A673 (cell line): ENCODE data around the gene EMC1. TPM values are rescaled to one million over a fixed set of nuclear protein-coding genes. Genes with fewer than 3 reads are reported as not detected.
A peak's percentile ranks its signal among the peaks of the same experiment; 100 is the strongest.

Experiments
- BruUV-seq: library from RNA; stranded (reverse); fragments of 400-500 nt; replicated peaks from 2 replicates; lab custom pipeline; 2021; lab: Mats Ljungman, UMichigan
- CTCF ChIA-PET: fragments of 300-600 bp; sonication (Branson Sonifier 250); formaldehyde crosslinking; loops from one replicate; lab custom pipeline; 2022; ENCODE audit warnings: antibody characterized with exemption; lab: Charles Lee
- POLR2A ChIA-PET: fragments of 300-600 bp; sonication (Branson Sonifier 250); formaldehyde crosslinking; loops from one replicate; lab custom pipeline; 2022; ENCODE audit warnings: antibody characterized with exemption; ENCODE audit not compliant: low non-redundant PET; lab: Charles Lee
- DNase-seq: peaks from one replicate; pipeline ENCODE4 v3.0.0-alpha.2; 2015; ENCODE audit warnings: low spot score
- H3K27ac ChIP-seq: fragments of 200-600 bp; sonication (generic); 2 replicates; pipeline ENCODE4 v1.5.1; 2016; ENCODE audit warnings: mixed run types, low read depth, mild to moderate bottlenecking, mixed read lengths, antibody characterized with exemption, low read length; ENCODE audit not compliant: poor library complexity, severe bottlenecking
- H3K27me3 ChIP-seq: fragments of 200-600 bp; sonication (generic); replicated peaks from 2 replicates; pipeline ENCODE4 v1.6.1; 2017; ENCODE audit warnings: mixed run types, low read depth, mild to moderate bottlenecking, mixed read lengths, antibody characterized with exemption, low read length; ENCODE audit not compliant: insufficient read depth, poor library complexity
- H3K36me3 ChIP-seq: fragments of 200-600 bp; sonication (generic); 2 replicates; pipeline ENCODE4 v1.6.1; 2016; ENCODE audit warnings: mixed run types, mild to moderate bottlenecking, mixed read lengths, antibody characterized with exemption, low read length; ENCODE audit not compliant: insufficient read depth, poor library complexity, severe bottlenecking
- H3K4me1 ChIP-seq: fragments of 200-600 bp; sonication (generic); 2 replicates; pipeline ENCODE4 v1.6.1; 2017; ENCODE audit warnings: mixed run types, mild to moderate bottlenecking, mixed read lengths, antibody characterized with exemption, low read length; ENCODE audit not compliant: insufficient read depth, poor library complexity, severe bottlenecking
- H3K4me3 ChIP-seq: fragments of 200-600 bp; sonication (generic); 2 replicates; pipeline ENCODE4 v1.5.1; 2016; ENCODE audit warnings: low read depth, mixed run types, mild to moderate bottlenecking, mixed read lengths, low read length; ENCODE audit not compliant: poor library complexity, severe bottlenecking
- H3K9me3 ChIP-seq: fragments of 200-600 bp; sonication (generic); 2 replicates; pipeline ENCODE4 v1.6.1; 2016; ENCODE audit warnings: mixed run types, low read depth, mild to moderate bottlenecking, mixed read lengths, antibody characterized with exemption, low read length; ENCODE audit not compliant: poor library complexity, severe bottlenecking
- EZH2 ChIP-seq: fragments of 200-600 bp; sonication (generic); IDR thresholded peaks from 2 replicates; pipeline ENCODE4 v1.6.1; 2017; ENCODE audit warnings: borderline replicate concordance, low read depth, mild to moderate bottlenecking, mixed read lengths, antibody characterized with exemption, low read length; ENCODE audit not compliant: poor library complexity, severe bottlenecking
- intact Hi-C: fragments of 100-400 bp; cut with micrococcal nuclease; formaldehyde crosslinking; loops from one replicate; pipeline ENCODE4 v1.10.0; 2022; ENCODE audit not compliant: unreplicated experiment
- total RNA-seq: library from RNA; stranded (reverse); gene quantifications from 2 replicates; pipeline ENCODE4 v1.2.3, GENCODE V29; 2021
- TF ChIP-seq, protein P1 (sequence below): fragments of 300-800, 200-600 bp; sonication (generic); conservative IDR thresholded peaks from 2 replicates; pipeline ENCODE4 v1.5.1; 2017; ENCODE audit warnings: low read depth, mild to moderate bottlenecking, antibody characterized with exemption, low read length, moderate library complexity, mixed read lengths

EMC1 gene
- total RNA-seq, 1 experiment from 2014 or later = 84.3 TPM

DNA sequence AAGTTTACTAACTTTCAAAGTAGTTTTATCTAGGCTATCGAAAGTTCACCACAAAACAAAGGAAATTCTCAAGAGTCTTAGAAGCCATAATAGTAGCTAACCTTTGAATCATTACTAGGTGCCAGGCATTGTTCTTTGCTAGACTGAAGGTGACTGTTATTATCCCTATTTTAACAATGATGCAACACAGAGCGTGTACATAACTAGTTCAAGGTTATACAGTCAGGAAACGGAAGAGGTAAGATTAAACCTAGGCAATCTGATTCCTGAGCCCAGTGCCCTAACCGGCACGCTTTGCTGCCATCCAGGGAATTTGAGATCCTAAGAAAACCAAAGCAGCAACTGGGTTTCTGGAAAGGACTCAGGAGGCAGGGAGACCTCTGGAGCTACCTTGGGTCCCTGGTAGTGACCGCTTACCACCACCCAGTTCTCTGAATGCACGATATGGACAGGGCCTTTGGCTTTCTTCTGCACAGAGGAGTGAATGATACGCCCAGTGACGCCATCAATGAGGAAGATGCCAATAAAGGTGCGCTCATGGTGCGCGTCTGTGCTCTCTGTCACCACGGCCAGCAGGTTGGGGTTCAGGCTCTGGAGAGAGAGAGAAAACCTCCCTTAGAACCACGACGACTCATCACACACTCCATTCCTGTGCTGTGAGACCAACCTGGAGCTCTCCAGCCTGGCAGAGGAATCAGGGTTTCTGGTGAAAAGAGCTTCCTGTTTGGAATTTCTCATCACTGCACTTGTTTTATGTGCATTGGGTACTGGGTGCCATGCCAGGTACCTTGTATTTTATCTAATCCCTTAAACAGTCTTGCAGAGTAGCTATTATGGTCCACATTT is 28.1 kb downstream of the EMC1 start:
- no TSS peak for BruUV-seq
- TF ChIP-seq, protein P1, sequence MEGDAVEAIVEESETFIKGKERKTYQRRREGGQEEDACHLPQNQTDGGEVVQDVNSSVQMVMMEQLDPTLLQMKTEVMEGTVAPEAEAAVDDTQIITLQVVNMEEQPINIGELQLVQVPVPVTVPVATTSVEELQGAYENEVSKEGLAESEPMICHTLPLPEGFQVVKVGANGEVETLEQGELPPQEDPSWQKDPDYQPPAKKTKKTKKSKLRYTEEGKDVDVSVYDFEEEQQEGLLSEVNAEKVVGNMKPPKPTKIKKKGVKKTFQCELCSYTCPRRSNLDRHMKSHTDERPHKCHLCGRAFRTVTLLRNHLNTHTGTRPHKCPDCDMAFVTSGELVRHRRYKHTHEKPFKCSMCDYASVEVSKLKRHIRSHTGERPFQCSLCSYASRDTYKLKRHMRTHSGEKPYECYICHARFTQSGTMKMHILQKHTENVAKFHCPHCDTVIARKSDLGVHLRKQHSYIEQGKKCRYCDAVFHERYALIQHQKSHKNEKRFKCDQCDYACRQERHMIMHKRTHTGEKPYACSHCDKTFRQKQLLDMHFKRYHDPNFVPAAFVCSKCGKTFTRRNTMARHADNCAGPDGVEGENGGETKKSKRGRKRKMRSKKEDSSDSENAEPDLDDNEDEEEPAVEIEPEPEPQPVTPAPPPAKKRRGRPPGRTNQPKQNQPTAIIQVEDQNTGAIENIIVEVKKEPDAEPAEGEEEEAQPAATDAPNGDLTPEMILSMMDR = no peak
- TF ChIP-seq EZH2 = no peak

DNA sequence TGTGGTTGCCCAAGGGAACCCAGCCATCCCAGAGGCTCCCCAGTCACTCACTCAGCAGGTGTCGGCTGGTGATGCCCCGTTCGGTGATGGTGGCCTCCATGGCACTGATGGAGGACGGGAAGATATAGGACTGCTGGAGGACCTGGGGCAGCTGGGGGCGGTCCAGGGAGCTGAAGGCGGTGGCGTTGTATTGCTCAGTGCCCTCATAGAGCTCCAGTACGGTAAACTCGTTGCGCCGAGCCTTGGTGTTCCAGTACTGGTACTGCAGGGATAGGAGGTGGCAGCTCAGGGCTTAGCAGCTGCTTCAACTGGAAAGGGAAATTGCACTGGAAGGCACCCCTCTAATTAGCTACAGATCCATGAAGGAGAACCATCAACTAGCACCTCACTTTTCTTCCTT is 28.8 kb downstream of the EMC1 start:
- ChIA-PET CTCF (no interaction called here), POLR2A (no interaction called here)
- TF ChIP-seq EZH2 = no peak
- TF ChIP-seq, protein P1 = no peak
- no TSS peak for BruUV-seq
- DNase-seq = no peak
- H3K36me3 ChIP-seq = peaks cover 96% of the 10 kb centered on the region
- H3K4me3 ChIP-seq = no peak overlapping the region
- peaks cover 5% of the 10 kb centered on the region for H3K4me1 ChIP-seq
- H3K9me3 ChIP-seq = no peaks in the 10 kb centered on the region
- H3K27ac ChIP-seq = no peak overlapping the region
- intact Hi-C loops = no loop called here
- no peaks in the 10 kb centered on the region for H3K27me3 ChIP-seq

More for the DNA sequence above, 28.1 kb downstream of the EMC1 start:
- Histone ChIP-seq H3K4me3 (no peak overlapping the region), H3K36me3 (peaks cover 92% of the 10 kb centered on the region), H3K9me3 (no peaks in the 10 kb centered on the region), H3K27me3 (no peaks in the 10 kb centered on the region), H3K4me1 (peaks cover 5% of the 10 kb centered on the region), H3K27ac (no peak overlapping the region)
- intact Hi-C loops = no loop called here
- POLR2A ChIA-PET = no interaction called here
- no peak for DNase-seq
- CTCF ChIA-PET = no interaction called here

DNA sequence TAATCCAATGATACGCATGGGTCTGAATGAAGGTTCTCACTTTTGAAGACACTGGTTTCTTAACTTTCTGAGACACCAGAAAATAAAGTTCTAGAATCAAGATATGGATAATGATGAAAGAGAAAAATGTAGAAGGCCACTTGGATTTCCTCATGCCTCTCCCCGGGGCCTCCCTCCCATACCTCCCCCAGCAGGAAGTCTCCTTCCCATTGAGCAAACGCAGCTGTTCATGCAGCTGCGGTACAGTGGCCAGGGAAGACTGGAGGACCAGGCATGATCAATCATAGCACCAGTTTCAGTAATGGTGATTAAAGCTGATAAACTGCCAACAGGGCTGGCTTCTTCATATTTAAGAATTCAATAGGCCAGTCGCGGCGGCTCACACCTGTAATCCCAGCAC is 30.3 kb downstream of the EMC1 start:
- intact Hi-C loops = no loop called here
- TF ChIP-seq, protein P1 = no peak
- TF ChIP-seq EZH2 = no peak
- Histone ChIP-seq H3K36me3 (peaks cover 95% of the 10 kb centered on the region), H3K27me3 (no peaks in the 10 kb centered on the region), H3K9me3 (no peaks in the 10 kb centered on the region), H3K27ac (peak overlapping the region; percentile 37), H3K4me1 (peaks cover 5% of the 10 kb centered on the region), H3K4me3 (no peak overlapping the region)
- no TSS peak for BruUV-seq
- peak; percentile 35 for DNase-seq
- CTCF ChIA-PET = interaction anchor here (0.6 kb wide), 1 partner anchor 9 kb away, joined by 4 read pairs; no protein-coding TSS in a partner anchor
- POLR2A ChIA-PET = no interaction called here
